SK-MEL-5 (cell line): Measurements from ENCODE around the gene GRIN2A. TPM values are rescaled to one million over a fixed set of nuclear protein-coding genes. Genes with fewer than 3 reads are reported as not detected.

ENCODE experiments used
- DNase-seq: peaks from one replicate; pipeline ENCODE4 v3.0.0-alpha.2; 2016; ENCODE audit warnings: low read depth, low spot score
- in situ Hi-C: cut with HindIII; loops from 2 replicates; pipeline ENCODE4 v1.10.0; 2016; ENCODE audit warnings: low sequenced_read_pairs, high pct_unique_total_duplicates, low pct_unique_long_range_greater_than_20kb
- total RNA-seq: library from RNA; depleted of rRNA; stranded (reverse); fragments of >200 nt; shearing (Covaris generic); gene quantifications from 2 replicates; pipeline ENCODE4 v1.2.3, GENCODE V29; 2014

Gene GRIN2A
- total RNA-seq, 1 experiment from 2014 or later = 1.3 TPM

- in situ Hi-C loops = no loop called here
These were observed 374.9 kb downstream of the GRIN2A start for GRCh38 chr16:9807302-9807701.

GRCh38 chr16:9805109-9805508, 377.1 kb downstream of the GRIN2A start:
- no peak for DNase-seq
- in situ Hi-C loops = no loop called here

More at GRCh38 chr16:9807302-9807701, 374.9 kb downstream of the GRIN2A start:
- DNase-seq = no peak

GRCh38 chr16:9802160-9802559, 380.1 kb downstream of the GRIN2A start:
- DNase-seq = no peak
- in situ Hi-C loops = no loop called here

GRCh38 chr16:9801651-9802050, 380.6 kb downstream of the GRIN2A start:
- in situ Hi-C loops = no loop called here
- no peak for DNase-seq

- in situ Hi-C loops = no loop called here
- DNase-seq = no peak
These were observed 382.0 kb downstream of the GRIN2A start for GRCh38 chr16:9800186-9800738.

- DNase-seq = no peak
- in situ Hi-C loops = no loop called here
These were observed 383.2 kb downstream of the GRIN2A start for GRCh38 chr16:9798952-9799580.

GRCh38 chr16:9798474-9798873, 383.8 kb downstream of the GRIN2A start:
- no peak for DNase-seq

GRCh38 chr16:9797306-9797705, 384.9 kb downstream of the GRIN2A start:
- no peak for DNase-seq
- in situ Hi-C loops = no loop called here

More at GRCh38 chr16:9798474-9798873, 383.8 kb downstream of the GRIN2A start:
- in situ Hi-C loops = no loop called here

- in situ Hi-C loops = no loop called here
These were observed 388.6 kb downstream of the GRIN2A start for GRCh38 chr16:9793623-9794022.

GRCh38 chr16:9791556-9791955, 390.7 kb downstream of the GRIN2A start:
- in situ Hi-C loops = no loop called here
- DNase-seq = no peak

More at GRCh38 chr16:9793623-9794022, 388.6 kb downstream of the GRIN2A start:
- no peak for DNase-seq

GRCh38 chr16:9790199-9790598, 392.0 kb downstream of the GRIN2A start:
- DNase-seq = no peak
- in situ Hi-C loops = no loop called here

- in situ Hi-C loops = no loop called here
- DNase-seq = no peak
These were observed 394.5 kb downstream of the GRIN2A start for GRCh38 chr16:9787717-9788116.

GRCh38 chr16:9780831-9781230, 401.4 kb downstream of the GRIN2A start:
- DNase-seq = no peak
- in situ Hi-C loops = no loop called here

- in situ Hi-C loops = no loop called here
- DNase-seq = peak; percentile 4
These were observed 403.4 kb downstream of the GRIN2A start for GRCh38 chr16:9778849-9779248.

GRCh38 chr16:9775998-9776397, 406.2 kb downstream of the GRIN2A start:
- in situ Hi-C loops = no loop called here
- no peak for DNase-seq

GRCh38 chr16:9773289-9773688, 408.9 kb downstream of the GRIN2A start:
- in situ Hi-C loops = no loop called here
- no peak for DNase-seq

- in situ Hi-C loops = no loop called here
- DNase-seq = no peak
These were observed 409.6 kb downstream of the GRIN2A start for GRCh38 chr16:9772526-9773225.

- in situ Hi-C loops = no loop called here
- DNase-seq = no peak
These were observed 415.3 kb downstream of the GRIN2A start for GRCh38 chr16:9766891-9767290.

GRCh38 chr16:9763505-9763904, 418.7 kb downstream of the GRIN2A start:
- DNase-seq = no peak
- in situ Hi-C loops = no loop called here
